Adrenal gland (tissue), 5 donors: ENCODE data around the gene MTF1.

Source experiments
- CTCF ChIP-seq, 6 experiments: fragments of 450-650 bp in 4 of 6; fragments of 200-600 bp in 2 of 6; sonication (generic) in 1 of 6; IDR thresholded peaks; 1 replicate in 5 of 6; 2 replicates in 1 of 6; pipeline versions ENCODE4 v1.5.1 to v1.8.0; 2016 to 2021; ENCODE audit warnings: antibody characterized with exemption in 6 of 6, mild to moderate bottlenecking in 2 of 6, moderate library complexity in 1 of 6
- POLR2A ChIP-seq, 2 donors: fragments of 450-650 bp; IDR thresholded peaks; one replicate each; pipeline ENCODE4 v1.6.1; 2017; ENCODE audit warnings: antibody characterized with exemption in 2 of 2, mild to moderate bottlenecking in 2 of 2, moderate library complexity in 1 of 2
- donor health status: DM: no; HTN: no; CAD: no.

GRCh38 chr1:37867784-37868183, 8.4 kb upstream of the MTF1 start:
- no peak for TF ChIP-seq CTCF (IDR thresholded peaks at IDR 0.05)
- no peak for TF ChIP-seq POLR2A (IDR thresholded peaks at IDR 0.05)
